H9 (cell line): ENCODE measurements around the gene PCID2. TPM values are rescaled to one million over a fixed set of nuclear protein-coding genes. Genes with fewer than 3 reads are reported as not detected.

Experiments
- DNase-seq: peaks from one replicate; pipeline ENCODE4 v3.0.0-alpha.2; 2017
- H2AFZ ChIP-seq: one replicate; pipeline ENCODE4 v1.6.1; 2013; ENCODE audit warnings: mild to moderate bottlenecking, low read length, control low read depth, moderate library complexity
- H2AK5ac ChIP-seq: 2 replicates; pipeline ENCODE4 v1.6.1; 2013; ENCODE audit warnings: low read length, control low read depth, mixed read lengths; ENCODE audit not compliant: insufficient read length
- H2BK120ac ChIP-seq: one replicate; pipeline ENCODE4 v1.6.1; 2013; ENCODE audit warnings: low read depth, mild to moderate bottlenecking, low read length, control low read depth, inconsistent platforms; ENCODE audit not compliant: poor library complexity, severe bottlenecking
- H2BK12ac ChIP-seq: 2 replicates; pipeline ENCODE4 v1.6.1; 2013; ENCODE audit warnings: low read length, control low read depth, mixed read lengths, low read depth; ENCODE audit not compliant: insufficient read length
- H2BK15ac ChIP-seq: 2 replicates; pipeline ENCODE4 v1.6.1; 2013; ENCODE audit warnings: low read depth, low read length, control low read depth
- H2BK20ac ChIP-seq: one replicate; pipeline ENCODE4 v1.6.1; 2013; ENCODE audit warnings: low read depth, mild to moderate bottlenecking, low read length, control low read depth, inconsistent platforms; ENCODE audit not compliant: poor library complexity, severe bottlenecking
- H2BK5ac ChIP-seq: 2 replicates; pipeline ENCODE4 v1.6.1; 2013; ENCODE audit warnings: low read length, control low read depth, mixed read lengths; ENCODE audit not compliant: insufficient read length
- H3K14ac ChIP-seq: 2 replicates; pipeline ENCODE4 v1.6.1; 2013; ENCODE audit warnings: low read length, control low read depth; ENCODE audit not compliant: insufficient read depth
- H3K18ac ChIP-seq: 2 replicates; pipeline ENCODE4 v1.6.1; 2013; ENCODE audit warnings: low read depth, mild to moderate bottlenecking, mixed read lengths, low read length, control low read depth; ENCODE audit not compliant: insufficient read length
- H3K23ac ChIP-seq: 2 replicates; pipeline ENCODE4 v1.6.1; 2013; ENCODE audit warnings: low read length, control low read depth, mixed read lengths, low read depth; ENCODE audit not compliant: insufficient read length
- H3K23me2 ChIP-seq: 2 replicates; pipeline ENCODE4 v1.6.1; 2013; ENCODE audit warnings: low read depth, mild to moderate bottlenecking, mixed read lengths, low read length, control low read depth; ENCODE audit not compliant: insufficient read length, poor library complexity, severe bottlenecking
- H3K27ac ChIP-seq: 2 replicates; pipeline ENCODE4 v1.5.1; 2013; ENCODE audit warnings: low read length, control low read depth, mixed read lengths, low read depth; ENCODE audit not compliant: insufficient read length
- H3K27me3 ChIP-seq: 2 replicates; pipeline ENCODE4 v1.6.1; 2013; ENCODE audit warnings: low read length, control low read depth, inconsistent platforms; ENCODE audit not compliant: insufficient read depth
- H3K4ac ChIP-seq: 2 replicates; pipeline ENCODE4 v1.6.1; 2013; ENCODE audit warnings: low read depth, mild to moderate bottlenecking, control low read depth, inconsistent platforms, low read length, moderate library complexity
- H3K4me1 ChIP-seq: 2 replicates; pipeline ENCODE4 v1.6.1; 2013; ENCODE audit warnings: low read length, control low read depth, inconsistent platforms; ENCODE audit not compliant: insufficient read depth
- H3K4me2 ChIP-seq: 2 replicates; pipeline ENCODE4 v1.6.1; 2013; ENCODE audit warnings: low read length, control low read depth, mixed read lengths; ENCODE audit not compliant: insufficient read length, insufficient read depth
- H3K56ac ChIP-seq: 2 replicates; pipeline ENCODE4 v1.6.1; 2013; ENCODE audit warnings: low read depth, mild to moderate bottlenecking, mixed read lengths, low read length, control low read depth; ENCODE audit not compliant: insufficient read length
- H3K79me1 ChIP-seq: 2 replicates; pipeline ENCODE4 v1.6.1; 2013; ENCODE audit warnings: low read depth, mild to moderate bottlenecking, moderate library complexity, low read length, control low read depth, inconsistent platforms; ENCODE audit not compliant: insufficient read depth, poor library complexity, severe bottlenecking
- H3K79me2 ChIP-seq: 2 replicates; pipeline ENCODE4 v1.6.1; 2013; ENCODE audit warnings: low read length, control low read depth, inconsistent platforms; ENCODE audit not compliant: insufficient read depth
- H3K9ac ChIP-seq: 2 replicates; pipeline ENCODE4 v1.6.1; 2013; ENCODE audit warnings: low read length, control low read depth, mixed read lengths; ENCODE audit not compliant: insufficient read length; ENCODE audit errors: extremely low read depth
- H3K9me3 ChIP-seq: one replicate; pipeline ENCODE4 v1.6.1; 2013; ENCODE audit warnings: low read depth, low read length, inconsistent platforms; ENCODE audit not compliant: control insufficient read depth
- H3T11ph ChIP-seq: one replicate; pipeline ENCODE4 v1.6.1; 2013; ENCODE audit warnings: mild to moderate bottlenecking, low read length, control low read depth, inconsistent platforms
- H4K20me1 ChIP-seq: one replicate; pipeline ENCODE4 v1.6.1; 2013; ENCODE audit not compliant: control insufficient read depth, insufficient read length, insufficient read depth
- H4K5ac ChIP-seq: 2 replicates; pipeline ENCODE4 v1.6.1; 2013; ENCODE audit warnings: low read depth, mild to moderate bottlenecking, mixed read lengths, low read length, control low read depth; ENCODE audit not compliant: insufficient read length
- H4K8ac ChIP-seq: replicated peaks from 2 replicates; pipeline ENCODE4 v1.6.1; 2013; ENCODE audit warnings: low read length, control low read depth, mixed read lengths, low read depth; ENCODE audit not compliant: insufficient read length
- H4K91ac ChIP-seq: 2 replicates; pipeline ENCODE4 v1.6.1; 2013; ENCODE audit warnings: low read depth, mild to moderate bottlenecking, moderate library complexity, mixed read lengths, low read length, control low read depth; ENCODE audit not compliant: insufficient read length
- H3K27ac Mint-ChIP-seq, 3 experiments: 2 replicates in 2 of 3; 3 replicates in 1 of 3; pipeline ENCODE4 v1.8.0; 2020 to 2021; ENCODE audit warnings: mixed read lengths in 3 of 3, mild to moderate bottlenecking in 1 of 3, moderate library complexity in 1 of 3
- H3K27me3 Mint-ChIP-seq: 2 replicates; pipeline ENCODE4 v1.8.0; 2021; ENCODE audit warnings: low read depth, mild to moderate bottlenecking, moderate library complexity, mixed read lengths
- H3K36me3 Mint-ChIP-seq, 3 experiments: 2 replicates in 2 of 3; 3 replicates in 1 of 3; pipeline ENCODE4 v1.8.0; 2020 to 2021; ENCODE audit warnings: low read depth in 3 of 3, mixed read lengths in 3 of 3; ENCODE audit not compliant: insufficient read depth in 1 of 3
- H3K4me1 Mint-ChIP-seq, 2 experiments: 2 replicates each; pipeline ENCODE4 v1.8.0; 2020; ENCODE audit warnings: mixed read lengths in 2 of 2
- H3K4me3 Mint-ChIP-seq, 2 experiments: 2 replicates in 1 of 2; 3 replicates in 1 of 2; pipeline ENCODE4 v1.8.0; 2020 to 2021; ENCODE audit warnings: mild to moderate bottlenecking in 2 of 2, mixed read lengths in 2 of 2, moderate library complexity in 1 of 2
- H3K9me3 Mint-ChIP-seq, 2 experiments: 2 replicates in 1 of 2; 3 replicates in 1 of 2; pipeline ENCODE4 v1.8.0; 2020; ENCODE audit warnings: mild to moderate bottlenecking in 2 of 2, mixed read lengths in 2 of 2, moderate library complexity in 1 of 2
- WGBS: extraction: QIAGEN DNeasy Blood & Tissue Kit; methylation state at CpG from one replicate; pipeline ENCODE4 v1.1.7; 2013; ENCODE audit warnings: missing lambda C conversion rate, low lambda C conversion rate, mixed read lengths; ENCODE audit not compliant: insufficient read length; ENCODE audit errors: extremely low coverage; 5-methylcytosine and 5-hydroxymethylcytosine counted together
- total RNA-seq: library from RNA; stranded (reverse); gene quantifications from 2 replicates; pipeline ENCODE4 v1.2.1, GENCODE V29; 2021
- TF ChIP-seq, protein P1 (sequence below): fragments of 200-600 bp; sonication (generic); conservative IDR thresholded peaks from 3 replicates; pipeline ENCODE4 v1.8.0; 2021; ENCODE audit warnings: antibody characterized with exemption, mild to moderate bottlenecking

Gene PCID2
- total RNA-seq, 1 experiment from 2014 or later: 66.0 TPM

DNA sequence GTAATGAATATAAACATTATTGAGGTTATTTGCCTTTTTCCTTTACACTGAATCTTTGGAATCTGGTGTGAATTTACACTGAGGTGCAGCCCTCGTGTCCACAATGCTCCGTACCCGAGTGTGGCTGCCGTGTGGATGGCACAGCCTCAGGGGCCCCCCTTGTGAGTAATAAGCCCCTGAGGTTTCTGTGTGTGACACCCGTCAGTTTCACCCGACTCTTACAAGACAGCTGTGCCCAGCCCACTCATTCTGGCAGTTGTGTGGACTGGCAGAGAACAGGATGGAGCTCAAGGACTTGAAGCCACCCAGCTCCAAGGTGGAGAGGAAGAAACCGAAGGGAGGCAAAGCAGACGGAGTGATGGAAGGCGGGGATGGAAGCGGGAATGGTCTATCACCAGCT is 42.2 kb downstream of the PCID2 start:
- H3K4ac ChIP-seq: no peak overlapping the region
- no peak overlapping the region for H4K5ac ChIP-seq
- no peak overlapping the region for H2AK5ac ChIP-seq
- H3T11ph ChIP-seq: no peak overlapping the region
- H2BK12ac ChIP-seq: no peak overlapping the region
- no peak for DNase-seq
- no peaks in the 10 kb centered on the region for H3K27me3 ChIP-seq
- H3K9me3 ChIP-seq: no peaks in the 10 kb centered on the region
- H2BK15ac ChIP-seq: no peak overlapping the region
- no peak overlapping the region for H3K14ac ChIP-seq
- no peak overlapping the region for H2BK5ac ChIP-seq
- H3K4me1 ChIP-seq: no peaks in the 10 kb centered on the region
- no peaks in the 10 kb centered on the region for H3K9me3 Mint-ChIP-seq
- H3K79me1 ChIP-seq: no peaks in the 10 kb centered on the region
- no peak overlapping the region for H3K9ac ChIP-seq
- no peak overlapping the region for H2BK120ac ChIP-seq
- no peak overlapping the region for H2BK20ac ChIP-seq
- no peak overlapping the region for H4K91ac ChIP-seq
- H3K36me3 Mint-ChIP-seq: peaks cover 6 to 27% (median 7%) of the 10 kb centered on the region in 3 experiments; a peak in 5 of 7 replicates
- H3K56ac ChIP-seq: no peak overlapping the region
- TF ChIP-seq, protein P1, sequence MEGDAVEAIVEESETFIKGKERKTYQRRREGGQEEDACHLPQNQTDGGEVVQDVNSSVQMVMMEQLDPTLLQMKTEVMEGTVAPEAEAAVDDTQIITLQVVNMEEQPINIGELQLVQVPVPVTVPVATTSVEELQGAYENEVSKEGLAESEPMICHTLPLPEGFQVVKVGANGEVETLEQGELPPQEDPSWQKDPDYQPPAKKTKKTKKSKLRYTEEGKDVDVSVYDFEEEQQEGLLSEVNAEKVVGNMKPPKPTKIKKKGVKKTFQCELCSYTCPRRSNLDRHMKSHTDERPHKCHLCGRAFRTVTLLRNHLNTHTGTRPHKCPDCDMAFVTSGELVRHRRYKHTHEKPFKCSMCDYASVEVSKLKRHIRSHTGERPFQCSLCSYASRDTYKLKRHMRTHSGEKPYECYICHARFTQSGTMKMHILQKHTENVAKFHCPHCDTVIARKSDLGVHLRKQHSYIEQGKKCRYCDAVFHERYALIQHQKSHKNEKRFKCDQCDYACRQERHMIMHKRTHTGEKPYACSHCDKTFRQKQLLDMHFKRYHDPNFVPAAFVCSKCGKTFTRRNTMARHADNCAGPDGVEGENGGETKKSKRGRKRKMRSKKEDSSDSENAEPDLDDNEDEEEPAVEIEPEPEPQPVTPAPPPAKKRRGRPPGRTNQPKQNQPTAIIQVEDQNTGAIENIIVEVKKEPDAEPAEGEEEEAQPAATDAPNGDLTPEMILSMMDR: no peak
- peaks cover 20 to 23% of the 10 kb centered on the region in 2 experiments for H3K4me1 Mint-ChIP-seq
- no peak overlapping the region for H3K4me2 ChIP-seq
- H3K23ac ChIP-seq: no peak overlapping the region
- no peak overlapping the region for H2AFZ ChIP-seq
- no CpG with 5 or more reads among the region's 10 CpGs for WGBS
- H3K27ac ChIP-seq: no peak overlapping the region
- no peaks in the 10 kb centered on the region for H3K23me2 ChIP-seq
- no peaks in the 10 kb centered on the region for H4K20me1 ChIP-seq
- no peak overlapping the region for H3K27ac Mint-ChIP-seq
- no peak overlapping the region for H4K8ac ChIP-seq
- H3K4me3 Mint-ChIP-seq: no peak overlapping the region
- no peaks in the 10 kb centered on the region for H3K79me2 ChIP-seq
- H3K27me3 Mint-ChIP-seq: peaks cover 12% of the 10 kb centered on the region
- H3K18ac ChIP-seq: no peak overlapping the region
